AG04450 (cell line): ENCODE measurements around the gene DDX51. TPM values are rescaled to one million over a fixed set of nuclear protein-coding genes. Genes with fewer than 3 reads are reported as not detected.

Source experiments
- CTCF ChIA-PET: fragments of 300-600, 350-600 bp; formaldehyde crosslinking; extraction: SDS; loops from one replicate; lab custom pipeline; 2022; ENCODE audit warnings: antibody characterized with exemption, inconsistent platforms; lab: Charles Lee
- POLR2A ChIA-PET: fragments of 350-600 bp; formaldehyde crosslinking; extraction: SDS; loops from one replicate; lab custom pipeline; 2021; ENCODE audit warnings: antibody characterized with exemption, inconsistent platforms; lab: Yijun Ruan, JAX
- DNase-seq: peaks from one replicate; pipeline ENCODE4 v3.0.0-alpha.2; 2011; ENCODE audit warnings: low read depth, low spot score
- H3K27ac ChIP-seq: one replicate; pipeline ENCODE4 v1.5.1; 2012; ENCODE audit warnings: low read depth, low read length, control low read depth
- H3K27me3 ChIP-seq: one replicate; pipeline ENCODE4 v1.6.0; 2012; ENCODE audit warnings: low read length; ENCODE audit not compliant: control insufficient read depth, insufficient read depth
- H3K4me3 ChIP-seq: 2 replicates; pipeline ENCODE4 v1.5.1; 2011; ENCODE audit warnings: mild to moderate bottlenecking, low read depth, low read length, control low read depth
- H3K9me3 ChIP-seq: 2 replicates; pipeline ENCODE4 v1.5.1; 2012; ENCODE audit warnings: low read length; ENCODE audit not compliant: control insufficient read depth, insufficient read depth
- polyA plus RNA-seq: library from polyadenylated mRNA; depleted of rRNA; stranded (reverse); fragments of >200 nt; gene quantifications from 2 replicates; pipeline ENCODE4 v1.2.3, GENCODE V29; 2011
- TF ChIP-seq, protein P1 (sequence below): IDR thresholded peaks from 2 replicates; pipeline ENCODE4 v1.5.1; 2011; ENCODE audit warnings: low read depth, low read length, control low read depth, inconsistent platforms

Gene DDX51
- polyA plus RNA-seq, 1 experiment, result 4.5 TPM

DNA sequence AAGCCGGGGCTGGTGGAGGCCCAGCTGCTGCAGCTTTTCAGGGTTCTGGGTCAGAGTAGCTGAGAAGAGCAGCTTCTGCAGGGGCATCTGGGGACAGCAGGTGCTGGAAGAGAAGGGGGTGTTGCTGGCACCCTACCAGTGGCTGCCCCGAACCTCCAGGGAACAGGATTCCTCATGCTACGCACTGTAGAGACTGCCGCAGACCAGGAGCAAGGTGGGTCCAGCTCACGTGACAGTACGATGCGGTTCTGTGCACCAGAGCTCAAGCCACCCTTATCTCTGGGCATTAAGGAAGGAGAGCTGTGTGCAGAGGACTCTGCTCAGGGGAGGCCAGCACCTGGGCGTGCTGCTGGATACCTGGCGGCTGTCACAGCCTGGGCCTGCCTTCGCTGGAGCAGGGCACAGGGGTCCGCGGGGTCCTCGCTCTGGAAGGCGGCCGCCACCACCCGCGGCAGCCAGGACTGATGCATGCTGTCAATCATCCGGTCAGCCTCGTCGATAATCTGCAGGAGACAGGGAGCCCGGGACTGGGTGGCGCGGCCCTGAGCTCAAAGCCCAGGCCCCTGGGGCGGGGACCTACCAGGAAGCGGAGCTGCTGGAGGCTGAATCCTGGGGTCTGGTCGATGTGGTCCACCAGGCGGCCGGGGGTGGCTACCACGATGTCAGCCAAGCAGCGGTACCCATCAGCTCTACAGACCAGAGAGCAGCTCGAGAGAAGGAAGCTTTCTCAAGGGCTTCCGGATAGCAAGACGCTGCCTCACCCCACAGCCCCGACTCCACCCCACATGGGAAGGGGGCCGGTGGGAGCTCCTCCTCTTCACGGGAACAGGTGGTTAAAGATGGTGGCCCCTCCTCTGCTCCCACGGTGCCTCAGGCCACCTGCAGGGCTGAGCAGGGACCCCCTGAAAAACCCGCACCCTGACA is 2.9 kb downstream of the DDX51 start:
- POLR2A ChIA-PET, result no interaction called here
- Histone ChIP-seq H3K9me3 (peaks cover 3% of the 10 kb centered on the region; the same call in 1 of the 2 replicates), H3K27me3 (no peaks in the 10 kb centered on the region), H3K27ac (no peak overlapping the region), H3K4me3 (no peak overlapping the region)
- CTCF ChIA-PET, result interaction anchor here (1.3 kb wide), 1 partner anchor 12 kb away, joined by 4 read pairs; no protein-coding TSS in a partner anchor
- DNase-seq, result no peak
- TF ChIP-seq, protein P1, sequence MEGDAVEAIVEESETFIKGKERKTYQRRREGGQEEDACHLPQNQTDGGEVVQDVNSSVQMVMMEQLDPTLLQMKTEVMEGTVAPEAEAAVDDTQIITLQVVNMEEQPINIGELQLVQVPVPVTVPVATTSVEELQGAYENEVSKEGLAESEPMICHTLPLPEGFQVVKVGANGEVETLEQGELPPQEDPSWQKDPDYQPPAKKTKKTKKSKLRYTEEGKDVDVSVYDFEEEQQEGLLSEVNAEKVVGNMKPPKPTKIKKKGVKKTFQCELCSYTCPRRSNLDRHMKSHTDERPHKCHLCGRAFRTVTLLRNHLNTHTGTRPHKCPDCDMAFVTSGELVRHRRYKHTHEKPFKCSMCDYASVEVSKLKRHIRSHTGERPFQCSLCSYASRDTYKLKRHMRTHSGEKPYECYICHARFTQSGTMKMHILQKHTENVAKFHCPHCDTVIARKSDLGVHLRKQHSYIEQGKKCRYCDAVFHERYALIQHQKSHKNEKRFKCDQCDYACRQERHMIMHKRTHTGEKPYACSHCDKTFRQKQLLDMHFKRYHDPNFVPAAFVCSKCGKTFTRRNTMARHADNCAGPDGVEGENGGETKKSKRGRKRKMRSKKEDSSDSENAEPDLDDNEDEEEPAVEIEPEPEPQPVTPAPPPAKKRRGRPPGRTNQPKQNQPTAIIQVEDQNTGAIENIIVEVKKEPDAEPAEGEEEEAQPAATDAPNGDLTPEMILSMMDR, result no peak

GRCh38 chr12:132140501-132140900 is 3.6 kb downstream of the DDX51 start:
- CTCF ChIA-PET, result interaction anchor here (1.3 kb wide), 1 partner anchor 13 kb away, joined by 4 read pairs; no protein-coding TSS in a partner anchor

GRCh38 chr12:132139912-132140311 is 4.2 kb downstream of the DDX51 start:
- H3K27me3 ChIP-seq, result no peaks in the 10 kb centered on the region
- peaks cover 3% of the 10 kb centered on the region; the same call in 1 of the 2 replicates for H3K9me3 ChIP-seq
- TF ChIP-seq, protein P1, result no peak
- ChIA-PET POLR2A (no interaction called here), CTCF (interaction anchor here (0.8 kb wide), 1 partner anchor 14 kb away, joined by 3 read pairs; no protein-coding TSS in a partner anchor)
- H3K4me3 ChIP-seq, result no peak overlapping the region
- DNase-seq, result no peak
- no peak overlapping the region for H3K27ac ChIP-seq

More at GRCh38 chr12:132140501-132140900, 3.6 kb downstream of the DDX51 start:
- POLR2A ChIA-PET, result no interaction called here
- H3K9me3 ChIP-seq, result peaks cover 3% of the 10 kb centered on the region; the same call in 1 of the 2 replicates
- H3K27ac ChIP-seq, result no peak overlapping the region
- H3K27me3 ChIP-seq, result no peaks in the 10 kb centered on the region
- no peak overlapping the region for H3K4me3 ChIP-seq
- TF ChIP-seq, protein P1, result no peak
- no peak for DNase-seq

DNA sequence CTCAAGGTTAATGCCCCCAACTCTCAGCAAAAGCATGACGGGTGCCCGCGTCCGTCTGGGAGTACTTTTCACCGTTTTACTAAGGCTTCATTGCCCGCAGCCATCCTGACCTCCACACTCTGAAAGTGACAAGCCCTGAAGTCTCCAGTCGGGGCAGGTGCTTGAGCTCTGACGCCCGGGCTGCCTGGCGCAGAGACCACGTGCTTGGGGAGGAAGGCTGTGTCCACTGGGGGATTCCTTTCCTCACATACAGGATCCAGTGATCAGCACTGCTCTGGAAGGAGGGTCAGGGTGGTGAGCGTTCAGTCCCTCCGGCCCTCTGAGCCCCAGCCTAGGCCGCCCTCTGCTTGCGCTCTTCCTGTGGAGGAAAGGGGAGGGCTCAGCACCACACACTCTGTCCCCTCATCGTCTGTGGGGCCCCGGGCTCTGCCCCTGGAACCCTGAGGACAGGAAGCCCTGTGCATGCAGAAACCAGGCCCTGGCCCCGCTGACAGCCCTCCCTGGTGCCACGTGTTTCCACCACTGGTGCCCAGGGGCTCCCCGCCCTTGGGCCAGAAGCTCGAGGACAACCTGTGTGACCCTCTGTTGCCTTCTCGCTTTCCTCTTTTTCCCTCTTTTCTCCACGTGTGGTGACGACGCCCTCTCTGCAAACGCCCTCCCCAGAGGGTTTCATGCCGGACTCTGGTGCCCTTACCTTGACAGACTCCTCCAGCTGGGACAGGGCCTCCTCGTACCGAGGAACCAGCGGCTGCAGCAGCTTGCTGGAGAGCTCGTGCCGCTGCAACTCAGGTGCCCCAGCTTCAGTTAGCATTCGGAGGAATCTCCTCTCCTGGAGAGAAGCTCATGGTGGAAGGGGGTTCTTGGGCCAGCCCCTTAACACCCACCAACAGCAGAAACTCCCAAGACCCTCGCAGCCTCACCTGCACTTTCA is 4.9 kb downstream of the DDX51 start:
- CTCF ChIA-PET, result interaction anchor here (0.8 kb wide), 1 partner anchor 15 kb away, joined by 3 read pairs; no protein-coding TSS in a partner anchor
- no peak overlapping the region for H3K4me3 ChIP-seq
- H3K27ac ChIP-seq, result no peak overlapping the region
- no peak for DNase-seq
- POLR2A ChIA-PET, result no interaction called here
- peaks cover 3% of the 10 kb centered on the region; the same call in 1 of the 2 replicates for H3K9me3 ChIP-seq
- H3K27me3 ChIP-seq, result no peaks in the 10 kb centered on the region
- TF ChIP-seq, protein P1, result no peak
